Panc1 (cell line): ENCODE data around the gene NDST1. TPM values are rescaled to one million over a fixed set of nuclear protein-coding genes. Genes with fewer than 3 reads are reported as not detected.

Source experiments
- ATAC-seq: fragments of 200-7000 bp; cut with Tn5 transposase; 2 replicates; pipeline ENCODE4 v1.9.1; 2020; ENCODE audit warnings: mild to moderate bottlenecking, moderate library complexity
- BruUV-seq: library from RNA; stranded (reverse); fragments of 400-500 nt; replicated peaks from 2 replicates; lab custom pipeline; 2021; lab: Mats Ljungman, UMichigan
- CTCF ChIA-PET: fragments of 300-600 bp; sonication (Branson Sonifier 250); formaldehyde crosslinking; loops from one replicate; lab custom pipeline; 2022; ENCODE audit warnings: antibody characterized with exemption; lab: Charles Lee
- POLR2A ChIA-PET: fragments of 300-600 bp; sonication (Branson Sonifier 250); formaldehyde crosslinking; loops from one replicate; lab custom pipeline; 2022; ENCODE audit warnings: antibody characterized with exemption; lab: Charles Lee
- DNase-seq: peaks from one replicate; pipeline ENCODE4 v3.0.0-alpha.2; 2010; ENCODE audit warnings: low read depth, low spot score
- H3K27ac ChIP-seq: 2 replicates; pipeline ENCODE4 v1.5.1; 2011; ENCODE audit warnings: mild to moderate bottlenecking, low read length, inconsistent platforms
- H3K27me3 ChIP-seq: fragments of 200-500 bp; sonication (Bioruptor generic); 2 replicates; pipeline ENCODE4 v1.6.0; 2014; ENCODE audit warnings: low read length, inconsistent platforms; ENCODE audit not compliant: control insufficient read depth, insufficient read depth
- H3K36me3 ChIP-seq: fragments of 200-500 bp; sonication (Bioruptor generic); 2 replicates; pipeline ENCODE4 v1.5.1; 2014; ENCODE audit warnings: inconsistent platforms, mild to moderate bottlenecking, low read length, moderate library complexity; ENCODE audit not compliant: control insufficient read depth, insufficient read depth
- H3K4me1 ChIP-seq: 2 replicates; pipeline ENCODE4 v1.5.1; 2011; ENCODE audit warnings: inconsistent platforms, mild to moderate bottlenecking, low read length, moderate library complexity; ENCODE audit not compliant: control insufficient read depth, insufficient read depth
- H3K4me3 ChIP-seq, 2 experiments: 2 replicates each; pipeline ENCODE4 v1.5.1; 2011 to 2012; ENCODE audit warnings: low read depth in 2 of 2, low read length in 2 of 2, mild to moderate bottlenecking in 2 of 2, inconsistent platforms in 1 of 2, moderate library complexity in 1 of 2
- H3K9me3 ChIP-seq: fragments of 200-500 bp; sonication (Bioruptor generic); 2 replicates; pipeline ENCODE4 v1.5.1; 2014; ENCODE audit warnings: low read depth, mild to moderate bottlenecking, inconsistent platforms, low read length, moderate library complexity; ENCODE audit not compliant: control insufficient read depth, insufficient read depth
- CTCF ChIP-seq: fragments of 450-650 bp; IDR thresholded peaks from 2 replicates; pipeline ENCODE4 v1.5.1; 2017; ENCODE audit warnings: mild to moderate bottlenecking
- POLR2AphosphoS5 ChIP-seq: IDR thresholded peaks from 2 replicates; pipeline ENCODE4 v1.6.1; 2012; ENCODE audit warnings: mild to moderate bottlenecking, low read depth, low read length, moderate library complexity
- REST ChIP-seq, 2 experiments: IDR thresholded peaks; 2 replicates each; pipeline ENCODE4 v1.6.1; 2011 to 2012; ENCODE audit warnings: low read depth in 2 of 2, control low read depth in 1 of 2, low read length in 1 of 2, mild to moderate bottlenecking in 1 of 2, moderate library complexity in 1 of 2; ENCODE audit not compliant: insufficient read depth in 1 of 2
- SIN3A ChIP-seq: IDR thresholded peaks from 2 replicates; pipeline ENCODE4 v1.6.1; 2012; ENCODE audit warnings: low read depth, mild to moderate bottlenecking, low read length, moderate library complexity, borderline replicate concordance; ENCODE audit not compliant: insufficient read depth
- TCF7L2 ChIP-seq: IDR thresholded peaks from 2 replicates; pipeline ENCODE4 v1.6.1; 2011; ENCODE audit warnings: mild to moderate bottlenecking, low read depth, low read length, inconsistent platforms
- in situ Hi-C: cut with HindIII; loops from 2 replicates; pipeline ENCODE4 v1.10.0; 2016; ENCODE audit warnings: low sequenced_read_pairs, low pct_unique_long_range_greater_than_20kb
- intact Hi-C: fragments of 100-400 bp; cut with micrococcal nuclease; formaldehyde crosslinking; loops from one replicate; pipeline ENCODE4 v1.10.0; 2022; ENCODE audit not compliant: unreplicated experiment
- total RNA-seq: library from RNA; stranded (reverse); gene quantifications from one replicate; pipeline ENCODE4 v1.2.1, GENCODE V29; 2021; ENCODE audit not compliant: unreplicated experiment

NDST1 gene
- total RNA-seq, 1 experiment from 2014 or later = 142 TPM

GRCh38 chr5:150545246-150545645 lies 37.3 kb downstream of the NDST1 start:
- BruUV-seq = no TSS peak
- no peaks in the 10 kb centered on the region for H3K27me3 ChIP-seq
- ChIA-PET CTCF (interaction anchor here (0.5 to 1.1 kb wide), 3 partner anchors 14 to 143 kb away, joined by 3 to 7 read pairs (median 6); no protein-coding TSS in a partner anchor), POLR2A (no interaction called here)
- ATAC-seq = no peak
- intact Hi-C loops (no loop called here), in situ Hi-C loops (no loop called here)
- H3K36me3 ChIP-seq = peaks cover 9% of the 10 kb centered on the region
- H3K4me3 ChIP-seq = no peak overlapping the region
- no peak for TF ChIP-seq POLR2AphosphoS5
- no peak for TF ChIP-seq REST (IDR thresholded peaks at IDR 0.05; ENCODE audit: insufficient read depth in 1 of 2, low read depth in 2 of 2, low read length in 1 of 2)
- TF ChIP-seq CTCF = no peak
- TF ChIP-seq SIN3A = no peak
- TF ChIP-seq TCF7L2 = no peak
- no peak overlapping the region for H3K27ac ChIP-seq
- H3K4me1 ChIP-seq = no peaks in the 10 kb centered on the region; the same call in 1 of the 2 replicates
- DNase-seq = no peak
- no peaks in the 10 kb centered on the region for H3K9me3 ChIP-seq

GRCh38 chr5:150548123-150548522 lies 40.2 kb downstream of the NDST1 start:
- Histone ChIP-seq H3K4me3 (no peak overlapping the region), H3K4me1 (no peaks in the 10 kb centered on the region; the same call in 1 of the 2 replicates), H3K36me3 (peaks cover 10% of the 10 kb centered on the region), H3K9me3 (no peaks in the 10 kb centered on the region), H3K27ac (no peak overlapping the region), H3K27me3 (no peaks in the 10 kb centered on the region)
- POLR2A ChIA-PET = no interaction called here
- BruUV-seq = no TSS peak
- ATAC-seq = no peak
- in situ Hi-C loops = no loop called here
- CTCF ChIA-PET = no interaction called here
- intact Hi-C loops = no loop called here
- TF ChIP-seq TCF7L2 = no peak
- no peak for TF ChIP-seq REST (IDR thresholded peaks at IDR 0.05; ENCODE audit: insufficient read depth in 1 of 2, low read depth in 2 of 2, low read length in 1 of 2)
- TF ChIP-seq POLR2AphosphoS5 = no peak
- no peak for TF ChIP-seq SIN3A
- TF ChIP-seq CTCF = no peak
- DNase-seq = no peak
